T-helper 1 cell treated with Interleukin-12 subunit alpha and Interleukin-12 subunit beta and Interleukin-4 antibody, amounts not matched to agents 30 ng/mL and 1 ng/mL, for 36 hours (primary cell): ENCODE data around the gene PRRG2. TPM values are rescaled to one million over a fixed set of nuclear protein-coding genes. Genes with fewer than 3 reads are reported as not detected.

Experiments used
- intact Hi-C: fragments of 100-400 bp; cut with micrococcal nuclease; formaldehyde crosslinking; loops from one replicate; pipeline ENCODE4 v1.15.1; 2024
- total RNA-seq: library from RNA; stranded (reverse); gene quantifications from 2 replicates; pipeline ENCODE4 v1.2.3, GENCODE V29; 2022

PRRG2 gene
- total RNA-seq, 1 donor from 2014 or later, result 1.4 TPM

GRCh38 chr19:49636233-49636932 lies 55.3 kb downstream of the PRRG2 start:
- intact Hi-C loops, result no loop called here

GRCh38 chr19:49637821-49638738 lies 57.0 kb downstream of the PRRG2 start:
- intact Hi-C loops, result no loop called here

GRCh38 chr19:49639401-49640112 lies 58.4 kb downstream of the PRRG2 start:
- intact Hi-C loops, result loop anchor here (1.0 to 5.0 kb wide), 19 partner anchors 26 to 1147 kb away; partner anchors contain the start of genes AKT1S1, ASPDH, BCL2L12 and DBP

- intact Hi-C loops, result loop anchor here (1.0 to 5.0 kb wide), 19 partner anchors 25 to 1148 kb away; partner anchors contain the start of genes AKT1S1, ASPDH, BCL2L12 and DBP
Observed at GRCh38 chr19:49640113-49640898, 59.2 kb downstream of the PRRG2 start, which contains the start of gene RRAS. Gene RRAS, minus strand, starts transcription at chr19:49640143. Its CDS starts 45 bp downstream, at chr19:49640098.

Other genes with a start within 250 kb of the PRRG2 start
- 229 and 231 TPM in 2 replicates for gene CD37, start 245.9 kb upstream of the PRRG2 start, total RNA-seq
- gene TEAD2, start 218.9 kb upstream of the PRRG2 start, total RNA-seq, result not detected in 2 replicates
- not detected in 2 replicates for gene DKKL1, start 217.4 kb upstream of the PRRG2 start, total RNA-seq
- not detected in 2 replicates for gene KASH5, start 193.1 kb upstream of the PRRG2 start, total RNA-seq
- gene PTH2, start 157.9 kb upstream of the PRRG2 start, total RNA-seq, result not detected in 2 replicates
- not detected in 2 replicates for gene GFY, start 155.9 kb upstream of the PRRG2 start, total RNA-seq
- 0.07 and 0.15 TPM in 2 replicates for gene SLC17A7, start 139.8 kb upstream of the PRRG2 start, total RNA-seq
- gene PIH1D1, start 129.5 kb upstream of the PRRG2 start, total RNA-seq, result 136 TPM in 2 replicates
- 33.7 and 34.2 TPM in 2 replicates for gene ALDH16A1, start 128.1 kb upstream of the PRRG2 start, total RNA-seq
- gene FLT3LG, start 107.1 kb upstream of the PRRG2 start, total RNA-seq, result 319 and 325 TPM in 2 replicates
- 2,098 and 2,177 TPM in 2 replicates for gene RPL13A, start 93.7 kb upstream of the PRRG2 start, total RNA-seq
- 1,814 and 1,819 TPM in 2 replicates for gene RPS11, start 84.9 kb upstream of the PRRG2 start, total RNA-seq
- 10.1 and 11.0 TPM in 2 replicates for gene FCGRT, start 68.7 kb upstream of the PRRG2 start, total RNA-seq
- gene RCN3, start 53.3 kb upstream of the PRRG2 start, total RNA-seq, result 1.9 and 2.0 TPM in 2 replicates
- gene NOSIP, start 760 bp upstream of the PRRG2 start, total RNA-seq, result 214 and 215 TPM in 2 replicates
- gene PRR12, start 9.9 kb downstream of the PRRG2 start, total RNA-seq, result 41.8 and 42.2 TPM in 2 replicates
- gene RRAS, start 58.8 kb downstream of the PRRG2 start, total RNA-seq, result 12.0 and 13.0 TPM in 2 replicates
- gene SCAF1, start 60.9 kb downstream of the PRRG2 start, total RNA-seq, result 72.1 and 73.2 TPM in 2 replicates
- 151 and 158 TPM in 2 replicates for gene IRF3, start 84.5 kb downstream of the PRRG2 start, total RNA-seq
- 58.4 and 62.9 TPM in 2 replicates for gene BCL2L12, start 84.6 kb downstream of the PRRG2 start, total RNA-seq
- gene PRMT1, start 96.0 kb downstream of the PRRG2 start, total RNA-seq, result 186 and 189 TPM in 2 replicates
- gene ADM5, start 108.3 kb downstream of the PRRG2 start, total RNA-seq, result 3.9 and 4.4 TPM in 2 replicates
- gene CPT1C, start 109.8 kb downstream of the PRRG2 start, total RNA-seq, result 4.3 and 5.1 TPM in 2 replicates
- 3.5 and 4.0 TPM in 2 replicates for gene TSKS, start 182.0 kb downstream of the PRRG2 start, total RNA-seq
- gene AP2A1, start 185.7 kb downstream of the PRRG2 start, total RNA-seq, result 72.1 and 74.0 TPM in 2 replicates
- gene FUZ, start 232.0 kb downstream of the PRRG2 start, total RNA-seq, result 10.0 and 11.7 TPM in 2 replicates
- 57.8 and 59.5 TPM in 2 replicates for gene MED25, start 237.0 kb downstream of the PRRG2 start, total RNA-seq